H1 (cell line): Measurements from ENCODE around the gene CEBPA. TPM values are rescaled to one million over a fixed set of nuclear protein-coding genes. Genes with fewer than 3 reads are reported as not detected.

Source experiments
- CTCF ChIA-PET: fragments of 300-600 bp; sonication (Branson Sonifier 250); formaldehyde crosslinking; loops from one replicate; lab custom pipeline; 2021; ENCODE audit not compliant: partially characterized antibody; lab: Charles Lee
- POLR2A ChIA-PET: fragments of 300-600 bp; sonication (Branson Sonifier 250); formaldehyde crosslinking; loops from one replicate; lab custom pipeline; 2021; ENCODE audit warnings: inconsistent platforms; ENCODE audit not compliant: partially characterized antibody; lab: Charles Lee
- DNase-seq, 2 experiments: peaks; one replicate each; pipeline versions ENCODE4 v3.0.0 to v3.0.0-alpha.2; 2010 to 2022; ENCODE audit warnings: low spot score in 2 of 2, low read depth in 1 of 2, mixed read lengths in 1 of 2
- FAIRE-seq: peaks from 2 replicates; lab custom pipeline; 2011; peaks lifted over from hg19 to GRCh38; lab: Jason Lieb, UNC
- H2AFZ ChIP-seq: 2 replicates; pipeline ENCODE4 v1.8.1; 2012; ENCODE audit warnings: low read length, inconsistent platforms
- H2AK5ac ChIP-seq: 2 replicates; pipeline ENCODE4 v1.6.1; 2013; ENCODE audit warnings: low read depth, low read length
- H2BK120ac ChIP-seq: replicated peaks from 2 replicates; pipeline ENCODE3; 2013; ENCODE audit warnings: low read depth, low read length, inconsistent platforms
- H2BK12ac ChIP-seq: 2 replicates; pipeline ENCODE4 v1.6.1; 2013; ENCODE audit warnings: low read depth, low read length
- H2BK15ac ChIP-seq: 2 replicates; pipeline ENCODE4 v1.6.1; 2013; ENCODE audit warnings: low read length
- H2BK20ac ChIP-seq: 2 replicates; pipeline ENCODE4 v1.6.1; 2013; ENCODE audit warnings: low read length
- H2BK5ac ChIP-seq: 2 replicates; pipeline ENCODE4 v1.6.1; 2013; ENCODE audit warnings: low read depth, low read length
- H3K14ac ChIP-seq: 2 replicates; pipeline ENCODE4 v1.6.1; 2013; ENCODE audit warnings: inconsistent platforms; ENCODE audit not compliant: insufficient read length
- H3K18ac ChIP-seq: 2 replicates; pipeline ENCODE4 v1.6.1; 2013; ENCODE audit warnings: low read length; ENCODE audit errors: extremely low read depth
- H3K23ac ChIP-seq: 2 replicates; pipeline ENCODE4 v1.6.1; 2013; ENCODE audit warnings: inconsistent platforms; ENCODE audit not compliant: insufficient read length
- H3K23me2 ChIP-seq: 2 replicates; pipeline ENCODE4 v1.6.1; 2013; ENCODE audit warnings: low read depth, low read length
- H3K27ac ChIP-seq: 2 replicates; pipeline ENCODE4 v1.6.1; 2011; ENCODE audit warnings: low read depth, low read length, inconsistent platforms
- H3K27me3 ChIP-seq, 4 experiments: replicated peaks in 1 of 4; 1 replicate in 1 of 4; 2 replicates in 3 of 4; pipeline versions ENCODE4 v1.6.1 to v1.8.1; 2011 to 2013; ENCODE audit warnings: low read length in 3 of 4, mild to moderate bottlenecking in 3 of 4, inconsistent platforms in 2 of 4, mixed read lengths in 2 of 4, moderate library complexity in 1 of 4; ENCODE audit not compliant: control insufficient read depth in 3 of 4, insufficient read depth in 3 of 4; ENCODE audit errors: extremely low read depth in 1 of 4
- H3K36me3 ChIP-seq, 4 experiments: 2 replicates each; pipeline versions ENCODE4 v1.6.1 to v1.8.1; 2011 to 2013; ENCODE audit warnings: mild to moderate bottlenecking in 4 of 4, low read length in 3 of 4, moderate library complexity in 2 of 4, control low read depth in 1 of 4, inconsistent platforms in 1 of 4; ENCODE audit not compliant: insufficient read depth in 4 of 4, control insufficient read depth in 2 of 4
- H3K4ac ChIP-seq: replicated peaks from 2 replicates; pipeline ENCODE3; 2013; ENCODE audit warnings: low read length, low read depth, mixed read lengths, inconsistent platforms; ENCODE audit not compliant: insufficient read length
- H3K4me1 ChIP-seq, 4 experiments: replicated peaks in 1 of 4; 1 replicate in 1 of 4; 2 replicates in 3 of 4; pipeline versions ENCODE4 v1.6.1 to v1.8.1; 2011 to 2013; ENCODE audit warnings: low read length in 3 of 4, inconsistent platforms in 2 of 4, mixed read lengths in 1 of 4; ENCODE audit not compliant: insufficient read depth in 4 of 4, control insufficient read depth in 3 of 4
- H3K4me2 ChIP-seq, 2 experiments: 2 replicates each; pipeline versions ENCODE4 v1.6.1 to v1.8.1; 2011 to 2013; ENCODE audit warnings: low read depth in 2 of 2, low read length in 2 of 2, control low read depth in 1 of 2, inconsistent platforms in 1 of 2, mild to moderate bottlenecking in 1 of 2; ENCODE audit not compliant: insufficient read depth in 1 of 2
- H3K4me3 ChIP-seq, 4 experiments: fragments of 200-600, 300-600 bp in 1 of 4; sonication (generic), shearing (Covaris generic), sonication (Bioruptor Twin) in 1 of 4; 2 replicates each; pipeline versions ENCODE4 v1.5.1 to v1.8.1; 2011 to 2016; ENCODE audit warnings: low read length in 4 of 4, low read depth in 3 of 4, control low read depth in 2 of 4, inconsistent platforms in 2 of 4, mild to moderate bottlenecking in 2 of 4, mixed read lengths in 1 of 4, moderate library complexity in 1 of 4; ENCODE audit not compliant: insufficient read depth in 2 of 4; ENCODE audit errors: extremely low read depth in 1 of 4
- H3K56ac ChIP-seq: replicated peaks from 2 replicates; pipeline ENCODE3; 2013; ENCODE audit warnings: low read depth, mild to moderate bottlenecking, mixed read lengths, low read length, inconsistent platforms; ENCODE audit not compliant: insufficient read length
- H3K79me1 ChIP-seq: 2 replicates; pipeline ENCODE4 v1.6.1; 2013; ENCODE audit warnings: low read depth, low read length, control low read depth
- H3K79me2 ChIP-seq, 2 experiments: 2 replicates each; pipeline versions ENCODE4 v1.6.1 to v1.8.1; 2012 to 2013; ENCODE audit warnings: low read length in 2 of 2, mild to moderate bottlenecking in 2 of 2, inconsistent platforms in 1 of 2; ENCODE audit not compliant: insufficient read depth in 2 of 2, control insufficient read depth in 1 of 2
- H3K9ac ChIP-seq, 4 experiments: replicated peaks in 1 of 4; 1 replicate in 1 of 4; 2 replicates in 3 of 4; pipeline versions ENCODE4 v1.6.1 to v1.8.1; 2011 to 2013; ENCODE audit warnings: low read depth in 3 of 4, low read length in 3 of 4, control low read depth in 2 of 4, mild to moderate bottlenecking in 2 of 4, moderate library complexity in 2 of 4, inconsistent platforms in 1 of 4; ENCODE audit errors: extremely low read depth in 1 of 4
- H3K9me3 ChIP-seq, 2 experiments: 2 replicates each; pipeline versions ENCODE4 v1.6.1 to v1.8.1; 2012 to 2013; ENCODE audit warnings: mild to moderate bottlenecking in 2 of 2, moderate library complexity in 2 of 2, control low read depth in 1 of 2, inconsistent platforms in 1 of 2, low read depth in 1 of 2, low read length in 1 of 2, mixed read lengths in 1 of 2; ENCODE audit not compliant: insufficient read depth in 2 of 2
- H4K20me1 ChIP-seq, 2 experiments: replicated peaks in 1 of 2; 2 replicates each; pipeline versions ENCODE3 to v1.8.1; 2011 to 2013; ENCODE audit warnings: inconsistent platforms in 2 of 2, low read length in 2 of 2, mild to moderate bottlenecking in 1 of 2; ENCODE audit not compliant: insufficient read depth in 2 of 2, control insufficient read depth in 1 of 2
- H4K5ac ChIP-seq: 2 replicates; pipeline ENCODE4 v1.6.1; 2013; ENCODE audit warnings: low read length, low read depth, mixed read lengths, inconsistent platforms; ENCODE audit not compliant: insufficient read length
- H4K8ac ChIP-seq: 2 replicates; pipeline ENCODE4 v1.8.0; 2013; ENCODE audit warnings: mild to moderate bottlenecking, moderate library complexity, low read length, inconsistent platforms; ENCODE audit not compliant: insufficient read depth; ENCODE audit errors: extremely low read depth
- H4K91ac ChIP-seq: replicated peaks from 2 replicates; pipeline ENCODE3; 2013; ENCODE audit warnings: low read length, mixed read lengths, inconsistent platforms; ENCODE audit not compliant: insufficient read length
- POLR2AphosphoS5 ChIP-seq: IDR thresholded peaks from 2 replicates; pipeline ENCODE4 v1.6.1; 2011; ENCODE audit warnings: low read depth, low read length
- RFX5 ChIP-seq: IDR thresholded peaks from 2 replicates; pipeline ENCODE4 v1.6.1; 2011; ENCODE audit warnings: low read depth, low read length, improper control_type of control experiment, borderline replicate concordance
- SIX5 ChIP-seq: IDR thresholded peaks from 2 replicates; pipeline ENCODE4 v1.6.1; 2011; ENCODE audit warnings: mild to moderate bottlenecking, low read depth, low read length
- WGBS, 2 experiments: shearing (Covaris generic) in 1 of 2; methylation state at CpG; one replicate each; pipeline versions ENCODE4 v1.1.6 to v1.1.7; 2013 to 2015; ENCODE audit warnings: low lambda C conversion rate in 2 of 2, mixed read lengths in 2 of 2, inconsistent platforms in 1 of 2, low coverage in 1 of 2, missing lambda C conversion rate in 1 of 2; ENCODE audit not compliant: insufficient replicate concordance in 2 of 2, insufficient coverage in 1 of 2, insufficient read length in 1 of 2; ENCODE audit errors: extremely low coverage in 1 of 2, missing lambda C conversion rate in 1 of 2; 5-methylcytosine and 5-hydroxymethylcytosine counted together
- polyA plus RNA-seq, 7 experiments: library from polyadenylated mRNA; depleted of rRNA in 3 of 7; stranded (reverse) in 5 of 7; unstranded in 2 of 7; fragments of >200 nt in 5 of 7; fragments of 200-250 nt in 2 of 7; gene quantifications; 1 replicate in 5 of 7; 2 replicates in 1 of 7; 4 replicates in 1 of 7; pipeline versions ENCODE4 v1.2.1 to v1.2.3, GENCODE V29; 2011 to 2013; ENCODE audit warnings: missing spikeins in 2 of 7, mixed read lengths in 2 of 7
- total RNA-seq: library from RNA; stranded (reverse); fragmentation: NEBNext Ultra II Directional; extraction: Animal tissue kit (Norgen Biotek cat#: 25700); gene quantifications from 2 replicates; pipeline ENCODE4 v1.2.1, GENCODE V29; 2021

The CEBPA gene
- total and polyA plus RNA-seq, 2 of the 8 experiments (the other 6 are each of a cell fraction or from before 2014, with no cell fraction given), result 2.0 to 2.7 TPM

DNA sequence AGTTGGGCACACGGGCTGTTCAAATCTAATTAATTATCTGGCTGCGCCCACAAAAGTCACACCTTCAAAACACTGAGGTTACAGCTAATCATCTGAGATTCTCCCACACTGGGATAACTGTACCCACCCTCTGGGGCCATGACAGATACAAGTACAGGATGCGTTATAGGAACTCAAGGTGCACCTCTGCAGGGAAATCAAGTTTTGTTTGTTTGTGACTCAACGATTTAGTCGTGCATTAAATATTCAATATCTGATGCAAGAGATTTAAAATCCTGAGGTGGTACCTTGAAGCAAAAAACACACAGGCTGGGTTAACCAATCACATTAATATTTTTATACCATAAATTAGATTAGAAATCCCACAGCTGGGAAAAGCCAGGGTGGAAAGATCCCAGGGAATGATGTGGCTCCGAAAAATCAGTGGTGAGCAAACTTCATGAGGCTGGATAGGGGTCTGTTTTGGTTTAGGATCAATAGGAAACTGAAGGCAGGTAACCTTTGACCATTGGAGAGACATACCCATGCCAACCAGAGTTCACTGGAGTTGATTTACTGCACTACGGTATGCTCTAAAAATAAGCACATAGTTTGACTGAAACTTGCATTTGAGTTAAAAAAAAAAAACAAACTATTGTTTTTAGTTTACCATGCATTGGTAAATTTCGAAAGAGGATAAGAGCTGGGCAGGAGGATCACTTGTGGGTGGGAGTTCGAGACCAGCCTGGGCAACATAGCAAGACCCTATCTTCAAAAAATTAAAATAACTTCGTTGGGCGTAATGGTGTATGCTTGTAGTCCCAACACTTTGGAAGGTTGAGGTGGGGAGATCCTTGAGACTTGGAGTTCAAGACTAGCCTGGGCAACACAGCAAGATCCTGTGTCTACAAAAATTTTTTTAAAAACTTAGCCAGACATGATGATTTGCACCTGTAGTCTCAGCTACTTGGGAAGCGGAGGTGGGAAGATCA lies 47.3 kb upstream of the CEBPA start:
- Histone ChIP-seq H2AK5ac (no peak overlapping the region), H2BK120ac (no peak overlapping the region), H3K79me1 (no peaks in the 10 kb centered on the region), H3K4me3 (no peak overlapping the region), H2BK12ac (no peak overlapping the region), H3K27me3 (0 out of 7 replicates have a peak, but pooled peaks cover 0 to under 1% (median 0%) of the 10 kb centered on the region in 4 experiments), H3K36me3 (no peaks in the 10 kb centered on the region), H3K27ac (no peak overlapping the region), H2BK15ac (no peak overlapping the region), H4K5ac (no peak overlapping the region), H2AFZ (no peak overlapping the region), H3K23me2 (no peaks in the 10 kb centered on the region), H3K4me1 (no peaks in the 10 kb centered on the region), H3K56ac (no peak overlapping the region), H3K9ac (no peak overlapping the region), H3K9me3 (no peaks in the 10 kb centered on the region), H4K91ac (no peak overlapping the region), H3K79me2 (no peaks in the 10 kb centered on the region), H2BK20ac (no peak overlapping the region), H2BK5ac (no peak overlapping the region), H4K20me1 (no peaks in the 10 kb centered on the region), H3K18ac (no peak overlapping the region), H3K4me2 (no peak overlapping the region), H3K4ac (no peak overlapping the region), H3K14ac (no peak overlapping the region), H4K8ac (no peak overlapping the region), H3K23ac (no peak overlapping the region)
- ChIA-PET POLR2A (interaction anchor here (0.9 kb wide), 1 partner anchor 47 kb away, joined by 4 read pairs; the partner anchor contains the start of gene CEBPA), CTCF (interaction anchor here (1.0 to 1.4 kb wide), 4 partner anchors 10 to 158 kb away, joined by 3 to 4 read pairs (median 4); no protein-coding TSS in a partner anchor)
- 90% methylated on average over 12 of the region's 12 CpGs; no CpG with 5 or more reads in 1 of the 2 experiments for WGBS, 2 experiments
- FAIRE-seq (no peak), DNase-seq (no peak)
- TF ChIP-seq RFX5 (no peak), SIX5 (no peak), POLR2AphosphoS5 (no peak)
